ENCODE data around the gene ATF3.

The ATF3 gene

DNA sequence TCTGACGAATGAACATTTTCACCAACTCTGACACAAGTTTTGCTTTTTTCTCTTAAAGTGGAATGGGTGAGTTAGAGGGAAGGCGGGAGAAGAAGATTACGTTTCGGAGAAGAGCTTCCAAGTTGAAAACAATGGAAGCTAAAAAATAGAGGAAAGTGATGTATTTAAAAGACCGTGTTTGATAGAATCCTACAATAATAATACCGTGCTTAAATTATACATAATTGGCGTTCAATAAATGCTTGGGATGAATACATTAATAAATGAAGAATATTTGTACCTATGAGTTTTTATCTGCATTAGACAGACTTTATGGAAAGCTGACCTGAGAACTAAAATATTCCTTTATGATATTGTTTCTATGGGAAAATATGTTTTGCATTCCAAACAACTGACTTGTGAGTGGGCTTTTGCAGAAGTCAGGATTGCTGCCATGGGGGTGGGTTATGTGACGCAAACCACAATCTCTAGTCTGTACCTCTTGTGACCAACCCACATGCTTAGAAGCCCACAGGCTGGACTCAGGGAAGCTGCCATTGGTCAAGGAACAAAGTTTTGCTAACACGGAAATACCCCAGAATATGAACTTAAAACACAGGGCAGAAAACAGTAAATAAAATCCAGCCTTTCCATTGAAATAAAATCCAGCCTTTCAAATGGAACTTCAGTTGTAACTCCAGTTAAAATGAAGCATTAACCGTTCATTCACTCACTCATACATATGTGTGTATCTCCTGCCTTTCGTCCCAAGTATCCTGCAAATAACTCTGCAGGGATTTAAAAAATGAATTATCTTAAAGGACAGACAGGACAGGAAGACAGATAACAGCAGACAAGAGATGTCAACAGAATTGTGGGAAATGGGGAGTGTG lies 21.3 kb upstream of the ATF3 start:
- Histone ChIP-seq H3K27me3 (ENCODE audit: control insufficient read depth in 1 of 2, insufficient read depth in 2 of 2, low read length in 2 of 2) (peaks cover 15 to 27% of the 10 kb centered on the region in 2 donors), H3K4me1 (ENCODE audit: control insufficient read depth, insufficient read depth, low read length) (no peaks in the 10 kb centered on the region), H3K9me3 (ENCODE audit: control insufficient read depth in 2 of 2, low read length in 2 of 2) (no peaks in the 10 kb centered on the region), H3K4me3 (ENCODE audit: low read length in 2 of 2) (no peak overlapping the region), H3K9ac (ENCODE audit: low read length in 2 of 2) (no peak overlapping the region), H3K36me3 (ENCODE audit: control insufficient read depth in 2 of 2, insufficient read depth in 2 of 2, low read length in 2 of 2) (no peaks in the 10 kb centered on the region), H3K27ac (ENCODE audit: low read length) (no peak overlapping the region)

DNA sequence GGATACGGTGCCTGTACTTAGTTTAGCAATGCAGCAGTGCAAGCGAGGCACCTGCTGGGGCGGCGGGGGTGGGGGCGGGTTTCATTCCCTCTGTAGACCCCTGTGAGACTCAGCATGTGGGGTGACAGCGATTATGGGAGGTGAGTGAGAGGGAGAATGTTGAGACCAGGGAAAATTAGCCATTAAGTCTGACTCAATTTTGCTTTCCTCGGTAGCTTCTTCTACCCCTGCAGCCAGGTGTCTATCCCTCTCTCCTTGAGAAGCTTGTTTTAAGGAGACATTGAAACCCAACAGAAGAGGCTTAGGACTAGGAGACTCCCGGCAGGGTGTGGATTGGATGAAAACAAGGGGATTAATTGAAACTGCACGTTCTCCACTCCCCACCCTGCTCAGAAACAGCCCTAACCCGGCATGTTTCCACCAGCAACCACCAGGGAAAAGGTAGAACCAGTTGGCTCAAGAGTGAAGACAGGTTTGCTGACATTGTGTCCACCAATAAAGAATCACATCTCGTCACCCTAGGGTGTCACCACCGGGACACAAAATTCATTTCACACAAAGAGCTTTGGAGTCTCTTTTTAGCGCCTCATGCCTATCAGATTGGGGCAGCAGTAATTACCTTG lies 20.6 kb upstream of the ATF3 start:
- H3K9me3 ChIP-seq (ENCODE audit: control insufficient read depth in 2 of 2, low read length in 2 of 2): no peaks in the 10 kb centered on the region
- H3K4me1 ChIP-seq (ENCODE audit: control insufficient read depth, insufficient read depth, low read length): no peaks in the 10 kb centered on the region
- peaks cover 15 to 27% of the 10 kb centered on the region in 2 donors for H3K27me3 ChIP-seq (ENCODE audit: control insufficient read depth in 1 of 2, insufficient read depth in 2 of 2, low read length in 2 of 2)

DNA sequence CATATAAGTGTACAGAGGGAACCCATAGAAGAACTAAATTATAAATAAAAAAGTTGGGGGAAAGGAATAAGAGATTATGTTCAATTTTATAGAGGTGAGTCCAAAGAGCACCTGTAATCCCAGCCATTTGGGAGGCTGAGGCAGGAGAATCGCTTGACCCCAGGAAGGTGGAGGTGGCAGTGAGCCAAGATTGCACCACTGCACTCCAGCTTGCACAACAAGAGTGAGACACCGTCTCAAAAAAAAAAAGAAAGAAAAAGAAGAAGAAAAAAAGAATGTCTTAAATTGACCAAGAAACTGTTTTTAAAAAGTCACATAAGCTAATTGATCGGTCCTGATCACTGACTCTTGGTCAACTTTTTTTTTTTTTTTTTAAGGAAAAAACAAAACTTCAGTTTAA lies 19.1 kb upstream of the ATF3 start:
- Histone ChIP-seq H3K9me3 (ENCODE audit: control insufficient read depth in 2 of 2, low read length in 2 of 2) (no peaks in the 10 kb centered on the region), H3K27me3 (ENCODE audit: control insufficient read depth in 1 of 2, insufficient read depth in 2 of 2, low read length in 2 of 2) (peaks cover 15 to 27% of the 10 kb centered on the region in 2 donors), H3K27ac (ENCODE audit: low read length) (no peak overlapping the region), H3K4me1 (ENCODE audit: control insufficient read depth, insufficient read depth, low read length) (no peaks in the 10 kb centered on the region), H3K36me3 (ENCODE audit: control insufficient read depth in 2 of 2, insufficient read depth in 2 of 2, low read length in 2 of 2) (no peaks in the 10 kb centered on the region), H3K9ac (ENCODE audit: low read length in 2 of 2) (no peak overlapping the region), H3K4me3 (ENCODE audit: low read length in 2 of 2) (no peak overlapping the region)

More for the DNA sequence above, 20.6 kb upstream of the ATF3 start:
- H3K36me3 ChIP-seq (ENCODE audit: control insufficient read depth in 2 of 2, insufficient read depth in 2 of 2, low read length in 2 of 2): no peaks in the 10 kb centered on the region
- H3K27ac ChIP-seq (ENCODE audit: low read length): no peak overlapping the region
- no peak overlapping the region for H3K4me3 ChIP-seq (ENCODE audit: low read length in 2 of 2)
- no peak overlapping the region for H3K9ac ChIP-seq (ENCODE audit: low read length in 2 of 2)

DNA sequence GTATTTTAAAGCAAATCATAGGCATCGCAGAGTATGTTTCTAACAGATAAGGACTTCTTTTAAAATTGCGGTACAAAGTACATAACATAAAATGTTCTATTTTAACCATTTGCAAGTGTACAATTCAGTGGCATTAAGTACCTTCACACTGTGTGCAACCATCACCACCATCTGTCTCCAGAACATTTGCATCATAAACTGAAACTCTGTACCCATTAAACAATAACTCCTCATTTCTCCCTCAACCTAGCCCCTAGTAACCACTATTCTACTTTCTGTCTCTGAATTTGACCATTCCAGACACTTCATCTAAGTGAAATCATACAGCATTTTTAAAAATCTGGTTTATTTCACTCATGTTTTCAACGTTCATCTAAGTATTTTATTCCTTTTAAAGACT lies 16.6 kb upstream of the ATF3 start:
- H3K4me1 ChIP-seq (ENCODE audit: control insufficient read depth, insufficient read depth, low read length): no peaks in the 10 kb centered on the region
- no peaks in the 10 kb centered on the region for H3K9me3 ChIP-seq (ENCODE audit: control insufficient read depth in 2 of 2, low read length in 2 of 2)
- no peak overlapping the region for H3K9ac ChIP-seq (ENCODE audit: low read length in 2 of 2)
- H3K27ac ChIP-seq (ENCODE audit: low read length): no peak overlapping the region
- no peak overlapping the region for H3K4me3 ChIP-seq (ENCODE audit: low read length in 2 of 2)
- H3K36me3 ChIP-seq (ENCODE audit: control insufficient read depth in 2 of 2, insufficient read depth in 2 of 2, low read length in 2 of 2): no peaks in the 10 kb centered on the region
- H3K27me3 ChIP-seq (ENCODE audit: control insufficient read depth in 1 of 2, insufficient read depth in 2 of 2, low read length in 2 of 2): peaks cover 9 to 14% of the 10 kb centered on the region in 2 donors

DNA sequence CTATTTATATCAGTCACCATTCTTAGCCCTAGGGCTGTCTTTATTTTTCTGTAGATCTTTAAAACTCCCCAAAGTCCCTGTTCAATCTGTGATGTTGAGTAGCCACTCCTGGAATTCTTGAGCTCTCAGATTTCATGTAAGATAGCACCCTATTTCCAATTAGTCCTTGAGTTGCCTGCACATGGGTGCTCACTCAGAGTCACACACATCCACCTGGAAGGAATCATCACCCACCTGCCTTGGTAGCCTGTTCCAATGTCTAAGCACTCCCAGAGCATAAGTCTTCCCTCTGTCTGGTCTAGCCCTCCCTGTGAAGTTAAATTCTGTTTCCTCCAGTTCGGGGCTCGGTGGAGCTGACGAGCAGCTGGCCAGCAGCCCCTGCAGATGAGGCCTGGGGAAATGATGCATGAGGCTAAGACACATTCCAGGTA lies 14.7 kb upstream of the ATF3 start:
- H3K9ac ChIP-seq (ENCODE audit: low read length in 2 of 2): no peak overlapping the region
- no peaks in the 10 kb centered on the region for H3K36me3 ChIP-seq (ENCODE audit: control insufficient read depth in 2 of 2, insufficient read depth in 2 of 2, low read length in 2 of 2)
- no peak overlapping the region for H3K27ac ChIP-seq (ENCODE audit: low read length)
- H3K4me1 ChIP-seq (ENCODE audit: control insufficient read depth, insufficient read depth, low read length): no peaks in the 10 kb centered on the region
- peaks cover 2 to 5% of the 10 kb centered on the region in 2 donors for H3K27me3 ChIP-seq (ENCODE audit: control insufficient read depth in 1 of 2, insufficient read depth in 2 of 2, low read length in 2 of 2)
- no peaks in the 10 kb centered on the region for H3K9me3 ChIP-seq (ENCODE audit: control insufficient read depth in 2 of 2, low read length in 2 of 2)
- no peak overlapping the region for H3K4me3 ChIP-seq (ENCODE audit: low read length in 2 of 2)

DNA sequence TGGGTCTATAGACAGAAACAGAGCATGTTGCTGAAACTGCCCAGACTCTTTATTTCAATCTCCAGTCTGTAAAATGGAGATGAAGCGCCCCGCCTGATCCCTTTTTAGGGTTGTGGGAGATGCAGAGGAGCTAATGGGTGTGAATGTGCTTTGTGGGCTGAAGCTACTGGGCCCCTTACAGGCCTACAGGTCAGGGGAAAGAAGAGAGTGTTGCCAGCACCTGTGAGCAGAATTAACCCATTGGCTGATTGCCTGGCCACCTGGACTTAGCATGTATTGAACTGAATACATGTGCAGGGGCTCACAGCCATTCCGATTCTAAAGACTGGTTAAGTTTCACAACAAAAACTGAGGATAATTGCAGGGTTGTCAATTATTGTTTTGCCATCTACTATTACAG lies 13.9 kb upstream of the ATF3 start:
- H3K4me1 ChIP-seq (ENCODE audit: control insufficient read depth, insufficient read depth, low read length): no peaks in the 10 kb centered on the region
- no peak overlapping the region for H3K4me3 ChIP-seq (ENCODE audit: low read length in 2 of 2)
- H3K27ac ChIP-seq (ENCODE audit: low read length): no peak overlapping the region
- H3K9me3 ChIP-seq (ENCODE audit: control insufficient read depth in 2 of 2, low read length in 2 of 2): no peaks in the 10 kb centered on the region
- peaks cover 0 to 5% of the 10 kb centered on the region in 2 donors for H3K27me3 ChIP-seq (ENCODE audit: control insufficient read depth in 1 of 2, insufficient read depth in 2 of 2, low read length in 2 of 2)
- H3K36me3 ChIP-seq (ENCODE audit: control insufficient read depth in 2 of 2, insufficient read depth in 2 of 2, low read length in 2 of 2): no peaks in the 10 kb centered on the region
- H3K9ac ChIP-seq (ENCODE audit: low read length in 2 of 2): no peak overlapping the region

DNA sequence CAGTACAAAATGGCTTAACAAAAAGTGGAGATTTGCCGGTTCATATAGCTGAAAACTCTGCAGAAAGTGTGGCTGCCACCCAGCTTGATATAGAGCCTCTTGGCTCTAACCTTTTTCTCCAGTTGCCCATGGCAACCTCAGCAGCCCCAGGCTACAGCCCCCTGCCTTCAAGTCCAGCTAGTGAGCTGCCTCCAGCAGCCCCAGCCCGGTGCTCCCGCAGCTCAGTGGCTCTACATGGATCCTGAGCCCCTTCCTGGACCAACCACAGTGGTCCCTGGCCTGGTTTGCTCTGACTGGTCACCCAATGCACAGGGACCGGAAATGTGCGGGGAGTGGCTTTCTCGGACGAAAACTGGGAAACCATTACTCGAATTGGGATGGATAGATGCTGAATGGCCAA lies 13.3 kb upstream of the ATF3 start:
- Histone ChIP-seq H3K27ac (ENCODE audit: low read length) (no peak overlapping the region), H3K36me3 (ENCODE audit: control insufficient read depth in 2 of 2, insufficient read depth in 2 of 2, low read length in 2 of 2) (no peaks in the 10 kb centered on the region), H3K4me1 (ENCODE audit: control insufficient read depth, insufficient read depth, low read length) (no peaks in the 10 kb centered on the region)

DNA sequence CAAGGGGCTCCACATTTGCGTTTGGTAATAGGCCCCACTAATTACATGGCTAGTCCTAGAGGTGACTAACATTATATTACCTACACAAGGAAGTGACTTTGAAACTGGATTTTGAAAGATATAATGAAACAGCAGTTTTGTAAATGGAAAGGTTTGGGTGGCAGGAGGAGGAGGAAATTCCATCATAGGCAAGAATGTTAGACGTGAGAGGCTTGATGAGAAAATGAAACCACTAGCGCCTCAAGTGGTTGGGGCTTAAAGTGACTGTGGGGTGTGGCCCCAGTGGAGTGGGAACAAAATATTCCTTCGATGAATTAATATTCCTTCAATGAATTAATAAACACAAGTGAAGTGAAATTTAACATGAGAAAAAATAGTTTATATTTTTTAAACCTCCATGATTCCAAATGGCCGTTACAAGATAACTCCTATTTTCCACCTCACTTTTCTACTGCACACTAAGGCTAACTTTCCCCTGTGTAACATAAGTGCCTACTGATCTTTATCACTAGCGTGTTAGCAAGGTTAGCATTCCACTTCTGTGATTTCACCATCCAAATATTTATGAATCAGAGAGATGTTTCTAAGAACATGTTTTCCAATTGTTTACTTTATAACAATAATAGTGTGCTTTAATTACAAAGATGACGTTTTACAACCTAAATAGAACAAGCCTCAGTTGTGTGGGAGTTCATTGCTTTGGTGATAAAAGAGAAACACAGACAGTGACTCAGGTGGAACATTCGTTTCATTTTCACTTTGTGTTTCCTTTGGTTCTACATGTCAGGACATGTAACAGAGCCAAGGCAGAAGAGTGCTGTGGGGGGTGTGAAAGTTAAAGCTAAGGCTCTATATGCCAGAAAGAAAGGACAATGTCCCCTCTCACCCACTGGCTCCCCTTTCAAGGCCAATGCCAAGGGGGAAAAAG lies 12.5 kb upstream of the ATF3 start:
- Histone ChIP-seq H3K36me3 (ENCODE audit: control insufficient read depth in 2 of 2, insufficient read depth in 2 of 2, low read length in 2 of 2) (no peaks in the 10 kb centered on the region), H3K9me3 (ENCODE audit: control insufficient read depth in 2 of 2, low read length in 2 of 2) (no peaks in the 10 kb centered on the region), H3K27me3 (ENCODE audit: control insufficient read depth in 1 of 2, insufficient read depth in 2 of 2, low read length in 2 of 2) (no peaks in the 10 kb centered on the region), H3K4me1 (ENCODE audit: control insufficient read depth, insufficient read depth, low read length) (no peaks in the 10 kb centered on the region), H3K9ac (ENCODE audit: low read length in 2 of 2) (peak overlapping the region in 1 of 2 donors; percentile 23), H3K4me3 (ENCODE audit: low read length in 2 of 2) (peak overlapping the region; percentile 18 to 24), H3K27ac (ENCODE audit: low read length) (no peak overlapping the region)

More for the DNA sequence above, 13.3 kb upstream of the ATF3 start:
- Histone ChIP-seq H3K27me3 (ENCODE audit: control insufficient read depth in 1 of 2, insufficient read depth in 2 of 2, low read length in 2 of 2) (peaks cover 0 to 5% of the 10 kb centered on the region in 2 donors), H3K9me3 (ENCODE audit: control insufficient read depth in 2 of 2, low read length in 2 of 2) (no peaks in the 10 kb centered on the region), H3K9ac (ENCODE audit: low read length in 2 of 2) (no peak overlapping the region), H3K4me3 (ENCODE audit: low read length in 2 of 2) (no peak overlapping the region)

DNA sequence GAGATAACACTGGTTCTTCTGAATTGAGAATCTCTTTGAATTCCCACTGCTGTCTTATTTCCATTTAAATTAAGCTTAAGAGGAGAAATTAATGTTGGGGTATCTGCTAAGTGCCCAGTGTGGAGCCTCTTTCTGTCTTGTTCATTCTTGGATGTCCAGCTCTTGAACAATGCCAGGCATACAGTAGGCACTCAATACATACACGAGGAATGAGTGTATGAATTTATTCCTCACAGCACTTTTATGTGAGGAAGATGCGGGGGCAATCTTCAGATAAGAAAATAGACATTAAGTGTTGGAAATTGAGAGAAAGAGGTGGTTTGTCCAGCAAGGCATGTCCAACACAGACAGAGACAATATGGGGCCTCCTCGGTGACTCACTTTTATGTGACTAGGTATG lies 11.8 kb upstream of the ATF3 start:
- Histone ChIP-seq H3K9ac (ENCODE audit: low read length in 2 of 2) (peak overlapping the region in 1 of 2 donors; percentile 23), H3K9me3 (ENCODE audit: control insufficient read depth in 2 of 2, low read length in 2 of 2) (no peaks in the 10 kb centered on the region), H3K27ac (ENCODE audit: low read length) (no peak overlapping the region), H3K36me3 (ENCODE audit: control insufficient read depth in 2 of 2, insufficient read depth in 2 of 2, low read length in 2 of 2) (no peaks in the 10 kb centered on the region), H3K4me1 (ENCODE audit: control insufficient read depth, insufficient read depth, low read length) (no peaks in the 10 kb centered on the region), H3K27me3 (ENCODE audit: control insufficient read depth in 1 of 2, insufficient read depth in 2 of 2, low read length in 2 of 2) (no peaks in the 10 kb centered on the region), H3K4me3 (ENCODE audit: low read length in 2 of 2) (peak overlapping the region in 1 of 2 donors; percentile 18)

DNA sequence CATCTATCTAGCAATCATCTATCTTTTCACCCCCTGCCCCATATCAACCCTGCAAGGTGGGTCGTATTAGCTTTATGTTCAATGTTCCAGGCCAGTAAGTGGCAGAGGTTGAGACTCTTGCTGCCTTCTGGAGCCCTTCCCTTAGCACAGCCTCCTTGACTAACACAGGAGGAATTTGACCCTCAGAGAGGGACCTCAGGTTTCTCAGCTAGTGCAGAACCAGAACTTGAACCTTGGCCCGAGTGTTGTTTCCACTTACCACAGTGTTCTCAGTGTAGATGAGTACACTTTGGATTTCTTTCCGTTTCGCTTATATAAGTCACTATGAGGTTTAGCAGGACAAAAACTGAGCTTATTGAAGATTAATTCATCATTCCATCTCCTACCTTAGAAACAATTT lies 11.1 kb upstream of the ATF3 start:
- Histone ChIP-seq H3K27ac (ENCODE audit: low read length) (no peak overlapping the region), H3K36me3 (ENCODE audit: control insufficient read depth in 2 of 2, insufficient read depth in 2 of 2, low read length in 2 of 2) (no peaks in the 10 kb centered on the region), H3K4me3 (ENCODE audit: low read length in 2 of 2) (no peak overlapping the region), H3K27me3 (ENCODE audit: control insufficient read depth in 1 of 2, insufficient read depth in 2 of 2, low read length in 2 of 2) (no peaks in the 10 kb centered on the region), H3K9me3 (ENCODE audit: control insufficient read depth in 2 of 2, low read length in 2 of 2) (no peaks in the 10 kb centered on the region), H3K4me1 (ENCODE audit: control insufficient read depth, insufficient read depth, low read length) (no peaks in the 10 kb centered on the region), H3K9ac (ENCODE audit: low read length in 2 of 2) (no peak overlapping the region)
